AG10803 (cell line): Measurements from ENCODE around the gene ADARB1.
A peak's percentile ranks its signal among the peaks of the same experiment; 100 is the strongest.

ENCODE experiments used
- DNase-seq: peaks from one replicate; pipeline ENCODE4 v3.0.0; 2010; ENCODE audit warnings: low read depth
- H3K4me3 ChIP-seq: 2 replicates; pipeline ENCODE4 v1.5.1; 2011; ENCODE audit warnings: mild to moderate bottlenecking, low read length, control low read depth
- CTCF ChIP-seq: conservative IDR thresholded peaks from 2 replicates; pipeline ENCODE4 v1.5.1; 2011; ENCODE audit warnings: mild to moderate bottlenecking, low read length, control low read depth, inconsistent platforms

Gene ADARB1

GRCh38 chr21:45072738-45073300 is 1.6 kb upstream of the ADARB1 start:
- peak overlapping the region; percentile 79; the same call in 1 of the 2 replicates for H3K4me3 ChIP-seq
- no peak for DNase-seq
- TF ChIP-seq CTCF, result no peak

GRCh38 chr21:45073301-45074047 is 906 bp upstream of the ADARB1 start:
- H3K4me3 ChIP-seq, result peak overlapping the region; percentile 79
- no peak for TF ChIP-seq CTCF
- peak; percentile 15 for DNase-seq

- TF ChIP-seq CTCF, result no peak
- peak overlapping the region; percentile 81 for H3K4me3 ChIP-seq
- peak; percentile 18 for DNase-seq
Observed at GRCh38 chr21:45074818-45075595, 627 bp downstream of the ADARB1 start.

- peak overlapping the region; percentile 81 for H3K4me3 ChIP-seq
- peak; percentile 11 for DNase-seq
- TF ChIP-seq CTCF, result no peak
Observed at GRCh38 chr21:45075596-45076244, 1.3 kb downstream of the ADARB1 start.

GRCh38 chr21:45076245-45076711 is 1.9 kb downstream of the ADARB1 start:
- TF ChIP-seq CTCF, result no peak
- H3K4me3 ChIP-seq, result peak overlapping the region; percentile 81
- peak; percentile 40 for DNase-seq

- no peak for DNase-seq
- H3K4me3 ChIP-seq, result no peak overlapping the region
- no peak for TF ChIP-seq CTCF
Observed at GRCh38 chr21:45078371-45078770, 4.0 kb downstream of the ADARB1 start.
